ENCODE data around the gene DYNLT1. TPM values are rescaled to one million over a fixed set of nuclear protein-coding genes. Genes with fewer than 3 reads are reported as not detected.

DYNLT1 gene
- total and polyA plus RNA-seq, 4 donors: 78.6 to 211 (median 90.2) TPM

- Histone ChIP-seq H3K4me3 (ENCODE audit: low read length in 2 of 2) (no peak overlapping the region), H3K36me3 (ENCODE audit: control insufficient read depth in 1 of 2, insufficient read depth in 2 of 2, low read length in 1 of 2) (peaks cover 0 to 4% of the 10 kb centered on the region in 2 donors), H3K4me1 (ENCODE audit: control insufficient read depth in 1 of 2, insufficient read depth in 2 of 2, low read length in 2 of 2) (no peaks in the 10 kb centered on the region), H3K27me3 (ENCODE audit: control insufficient read depth in 1 of 2, insufficient read depth in 2 of 2, low read length in 1 of 2) (no peaks in the 10 kb centered on the region), H3K27ac (ENCODE audit: low read depth in 1 of 2, low read length in 2 of 2) (no peak overlapping the region), H3K9me3 (ENCODE audit: control insufficient read depth, low read length) (no peaks in the 10 kb centered on the region)
- no peak for ATAC-seq (ENCODE audit: low FRiP score)
- no peak for DNase-seq
- WGBS, 2 donors: 82 to 84% methylated on average over 6 of the region's 6 CpGs
- intact Hi-C loops (cut with DNase I): loop anchor here in 1 of 2 donors (10.0 kb wide), 1 partner anchor 81 kb away; no protein-coding TSS in a partner anchor
Measured at GRCh38 chr6:158604048-158604406, 40.5 kb downstream of the DYNLT1 start.

- H3K27ac ChIP-seq (ENCODE audit: low read depth in 1 of 2, low read length in 2 of 2): no peak overlapping the region
- no peak overlapping the region for H3K4me3 ChIP-seq (ENCODE audit: low read length in 2 of 2)
- H3K9me3 ChIP-seq (ENCODE audit: control insufficient read depth, low read length): no peaks in the 10 kb centered on the region
- H3K36me3 ChIP-seq (ENCODE audit: control insufficient read depth in 1 of 2, insufficient read depth in 2 of 2, low read length in 1 of 2): peaks cover 0 to 4% of the 10 kb centered on the region in 2 donors
- DNase-seq (no peak), ATAC-seq (ENCODE audit: low FRiP score) (no peak)
- no peaks in the 10 kb centered on the region for H3K4me1 ChIP-seq (ENCODE audit: control insufficient read depth in 1 of 2, insufficient read depth in 2 of 2, low read length in 2 of 2)
- no peaks in the 10 kb centered on the region for H3K27me3 ChIP-seq (ENCODE audit: control insufficient read depth in 1 of 2, insufficient read depth in 2 of 2, low read length in 1 of 2)
- intact Hi-C loops (cut with DNase I): loop anchor here in 1 of 2 donors (10.0 kb wide), 1 partner anchor 81 kb away; no protein-coding TSS in a partner anchor
- 74 to 80% methylated on average over 15 of the region's 15 CpGs for WGBS, 2 donors
Measured at GRCh38 chr6:158603261-158604047, 41.1 kb downstream of the DYNLT1 start.

- intact Hi-C loops (cut with DNase I): loop anchor here in 1 of 2 donors (10.0 kb wide), 1 partner anchor 85 kb away; no protein-coding TSS in a partner anchor
- Histone ChIP-seq H3K9me3 (ENCODE audit: control insufficient read depth, low read length) (no peaks in the 10 kb centered on the region), H3K27ac (ENCODE audit: low read depth in 1 of 2, low read length in 2 of 2) (no peak overlapping the region), H3K27me3 (ENCODE audit: control insufficient read depth in 1 of 2, insufficient read depth in 2 of 2, low read length in 1 of 2) (no peaks in the 10 kb centered on the region), H3K36me3 (ENCODE audit: control insufficient read depth in 1 of 2, insufficient read depth in 2 of 2, low read length in 1 of 2) (peaks cover 0 to 2% of the 10 kb centered on the region in 2 donors), H3K4me3 (ENCODE audit: low read length in 2 of 2) (no peak overlapping the region), H3K4me1 (ENCODE audit: control insufficient read depth in 1 of 2, insufficient read depth in 2 of 2, low read length in 2 of 2) (no peaks in the 10 kb centered on the region)
- WGBS, 2 donors: 91 to 92% methylated on average over 18 of the region's 18 CpGs
- ATAC-seq (ENCODE audit: low FRiP score) (no peak), DNase-seq (no peak)
Measured at GRCh38 chr6:158599635-158600034, 44.9 kb downstream of the DYNLT1 start.

- 90 to 93% methylated on average over 4 of the region's 4 CpGs for WGBS, 2 donors
- intact Hi-C loops (cut with DNase I): no loop called here
- Histone ChIP-seq H3K9me3 (ENCODE audit: control insufficient read depth, low read length) (no peaks in the 10 kb centered on the region), H3K4me3 (ENCODE audit: low read length in 2 of 2) (no peak overlapping the region), H3K27ac (ENCODE audit: low read depth in 1 of 2, low read length in 2 of 2) (no peak overlapping the region), H3K27me3 (ENCODE audit: control insufficient read depth in 1 of 2, insufficient read depth in 2 of 2, low read length in 1 of 2) (no peaks in the 10 kb centered on the region), H3K4me1 (ENCODE audit: control insufficient read depth in 1 of 2, insufficient read depth in 2 of 2, low read length in 2 of 2) (no peaks in the 10 kb centered on the region), H3K36me3 (ENCODE audit: control insufficient read depth in 1 of 2, insufficient read depth in 2 of 2, low read length in 1 of 2) (peaks cover 0 to 2% of the 10 kb centered on the region in 2 donors)
- ATAC-seq (ENCODE audit: low FRiP score) (no peak), DNase-seq (no peak)
Measured at GRCh38 chr6:158597565-158597964, 47.0 kb downstream of the DYNLT1 start.

- ATAC-seq (ENCODE audit: low FRiP score) (no peak), DNase-seq (no peak)
- Histone ChIP-seq H3K27me3 (ENCODE audit: control insufficient read depth in 1 of 2, insufficient read depth in 2 of 2, low read length in 1 of 2) (no peaks in the 10 kb centered on the region), H3K9me3 (ENCODE audit: control insufficient read depth, low read length) (no peaks in the 10 kb centered on the region), H3K4me3 (ENCODE audit: low read length in 2 of 2) (no peak overlapping the region), H3K4me1 (ENCODE audit: control insufficient read depth in 1 of 2, insufficient read depth in 2 of 2, low read length in 2 of 2) (no peaks in the 10 kb centered on the region), H3K27ac (ENCODE audit: low read depth in 1 of 2, low read length in 2 of 2) (no peak overlapping the region), H3K36me3 (ENCODE audit: control insufficient read depth in 1 of 2, insufficient read depth in 2 of 2, low read length in 1 of 2) (peaks cover 0 to 3% of the 10 kb centered on the region in 2 donors)
- 66 to 81% methylated on average over 6 of the region's 6 CpGs for WGBS, 2 donors
- intact Hi-C loops (cut with DNase I): no loop called here
Measured at GRCh38 chr6:158596861-158597260, 47.7 kb downstream of the DYNLT1 start.

- no peaks in the 10 kb centered on the region for H3K27me3 ChIP-seq (ENCODE audit: control insufficient read depth in 1 of 2, insufficient read depth in 2 of 2, low read length in 1 of 2)
- intact Hi-C loops (cut with DNase I): no loop called here
- H3K36me3 ChIP-seq (ENCODE audit: control insufficient read depth in 1 of 2, insufficient read depth in 2 of 2, low read length in 1 of 2): peaks cover 0 to 4% of the 10 kb centered on the region in 2 donors
- no peak overlapping the region for H3K4me3 ChIP-seq (ENCODE audit: low read length in 2 of 2)
- no peaks in the 10 kb centered on the region for H3K4me1 ChIP-seq (ENCODE audit: control insufficient read depth in 1 of 2, insufficient read depth in 2 of 2, low read length in 2 of 2)
- 78 to 91% methylated on average over 5 of the region's 5 CpGs for WGBS, 2 donors
- DNase-seq: no peak
- H3K27ac ChIP-seq (ENCODE audit: low read depth in 1 of 2, low read length in 2 of 2): no peak overlapping the region
- no peak for ATAC-seq (ENCODE audit: low FRiP score)
- no peaks in the 10 kb centered on the region for H3K9me3 ChIP-seq (ENCODE audit: control insufficient read depth, low read length)
Measured at GRCh38 chr6:158595223-158595622, 49.3 kb downstream of the DYNLT1 start.

GRCh38 chr6:158593670-158594069 lies 50.9 kb downstream of the DYNLT1 start:
- no peaks in the 10 kb centered on the region for H3K4me1 ChIP-seq (ENCODE audit: control insufficient read depth in 1 of 2, insufficient read depth in 2 of 2, low read length in 2 of 2)
- DNase-seq (no peak), ATAC-seq (ENCODE audit: low FRiP score) (no peak)
- no peaks in the 10 kb centered on the region for H3K27me3 ChIP-seq (ENCODE audit: control insufficient read depth in 1 of 2, insufficient read depth in 2 of 2, low read length in 1 of 2)
- intact Hi-C loops (cut with DNase I): no loop called here
- 96 to 98% methylated on average over 3 of the region's 3 CpGs for WGBS, 2 donors
- H3K9me3 ChIP-seq (ENCODE audit: control insufficient read depth, low read length): no peaks in the 10 kb centered on the region
- no peak overlapping the region for H3K27ac ChIP-seq (ENCODE audit: low read depth in 1 of 2, low read length in 2 of 2)
- peaks cover 0 to 4% of the 10 kb centered on the region in 2 donors for H3K36me3 ChIP-seq (ENCODE audit: control insufficient read depth in 1 of 2, insufficient read depth in 2 of 2, low read length in 1 of 2)
- no peak overlapping the region for H3K4me3 ChIP-seq (ENCODE audit: low read length in 2 of 2)

GRCh38 chr6:158591810-158592209 lies 52.7 kb downstream of the DYNLT1 start:
- DNase-seq (no peak), ATAC-seq (ENCODE audit: low FRiP score) (no peak)
- no peaks in the 10 kb centered on the region for H3K9me3 ChIP-seq (ENCODE audit: control insufficient read depth, low read length)
- H3K27me3 ChIP-seq (ENCODE audit: control insufficient read depth in 1 of 2, insufficient read depth in 2 of 2, low read length in 1 of 2): no peaks in the 10 kb centered on the region
- WGBS, 2 donors: 93 to 96% methylated on average over 4 of the region's 4 CpGs
- intact Hi-C loops (cut with DNase I): no loop called here
- no peaks in the 10 kb centered on the region for H3K4me1 ChIP-seq (ENCODE audit: control insufficient read depth in 1 of 2, insufficient read depth in 2 of 2, low read length in 2 of 2)
- peaks cover 0 to 2% of the 10 kb centered on the region in 2 donors for H3K36me3 ChIP-seq (ENCODE audit: control insufficient read depth in 1 of 2, insufficient read depth in 2 of 2, low read length in 1 of 2)
- H3K27ac ChIP-seq (ENCODE audit: low read depth in 1 of 2, low read length in 2 of 2): no peak overlapping the region
- no peak overlapping the region for H3K4me3 ChIP-seq (ENCODE audit: low read length in 2 of 2)

Measured in aorta (tissue), 5 donors.